Mesenchymal stem cell (in vitro differentiated cells and primary cell): Measurements from ENCODE around the gene PHKB.

Experiments used
- DNase-seq: peaks from one replicate; pipeline ENCODE4 v3.0.0-alpha.2; 2013
- H2AFZ ChIP-seq: one replicate; pipeline ENCODE4 v1.6.1; 2013; ENCODE audit warnings: low read depth, mild to moderate bottlenecking, control low read depth, inconsistent platforms, low read length, moderate library complexity
- H2AK5ac ChIP-seq: 2 replicates; pipeline ENCODE4 v1.6.1; 2013; ENCODE audit warnings: low read length, moderate library complexity, mild to moderate bottlenecking, inconsistent platforms; ENCODE audit not compliant: severe bottlenecking
- H2BK120ac ChIP-seq: one replicate; pipeline ENCODE4 v1.6.1; 2013; ENCODE audit warnings: low read depth, mild to moderate bottlenecking, inconsistent platforms, low read length, moderate library complexity
- H2BK12ac ChIP-seq, 2 experiments: one replicate each; pipeline ENCODE4 v1.6.1; 2013; ENCODE audit warnings: inconsistent platforms in 2 of 2, low read length in 2 of 2, mild to moderate bottlenecking in 2 of 2, moderate library complexity in 2 of 2, control low read depth in 1 of 2
- H2BK15ac ChIP-seq: one replicate; pipeline ENCODE4 v1.6.1; 2013; ENCODE audit warnings: mild to moderate bottlenecking, low read depth, inconsistent platforms; ENCODE audit not compliant: poor library complexity, severe bottlenecking
- H2BK5ac ChIP-seq: 2 replicates; pipeline ENCODE4 v1.6.1; 2013; ENCODE audit warnings: low read depth, mild to moderate bottlenecking, low read length, control low read depth, inconsistent platforms; ENCODE audit not compliant: poor library complexity, severe bottlenecking
- H3K14ac ChIP-seq, 2 experiments: one replicate each; pipeline ENCODE4 v1.6.1; 2013; ENCODE audit warnings: inconsistent platforms in 2 of 2, low read length in 2 of 2, control low read depth in 1 of 2, mild to moderate bottlenecking in 1 of 2, moderate library complexity in 1 of 2
- H3K18ac ChIP-seq, 2 experiments: one replicate each; pipeline ENCODE4 v1.6.1; 2013; ENCODE audit warnings: inconsistent platforms in 2 of 2, low read length in 2 of 2, control low read depth in 1 of 2, low read depth in 1 of 2, mild to moderate bottlenecking in 1 of 2
- H3K23ac ChIP-seq, 2 experiments: one replicate each; pipeline ENCODE4 v1.6.1; 2013; ENCODE audit warnings: inconsistent platforms in 2 of 2, low read length in 2 of 2, mild to moderate bottlenecking in 2 of 2, moderate library complexity in 2 of 2, control low read depth in 1 of 2
- H3K27ac ChIP-seq: 2 replicates; pipeline ENCODE4 v1.5.1; 2013; ENCODE audit warnings: mild to moderate bottlenecking, moderate library complexity, low read length, control low read depth, inconsistent platforms; ENCODE audit not compliant: poor library complexity, severe bottlenecking
- H3K27me3 ChIP-seq, 2 experiments: 2 replicates each; pipeline versions ENCODE4 v1.6.1 to v1.7.0; 2013; ENCODE audit warnings: low read length in 2 of 2, mild to moderate bottlenecking in 2 of 2, moderate library complexity in 2 of 2, control low read depth in 1 of 2, inconsistent platforms in 1 of 2; ENCODE audit not compliant: control insufficient read depth in 1 of 2, insufficient read depth in 1 of 2
- H3K36me3 ChIP-seq, 2 experiments: 2 replicates each; pipeline versions ENCODE4 v1.6.1 to v1.7.0; 2013; ENCODE audit warnings: low read length in 2 of 2, control low read depth in 1 of 2, inconsistent platforms in 1 of 2, low read depth in 1 of 2, mild to moderate bottlenecking in 1 of 2; ENCODE audit not compliant: insufficient read depth in 2 of 2, control insufficient read depth in 1 of 2
- H3K4ac ChIP-seq, 2 experiments: one replicate each; pipeline ENCODE4 v1.6.1; 2013; ENCODE audit warnings: inconsistent platforms in 2 of 2, low read length in 2 of 2, mild to moderate bottlenecking in 2 of 2, moderate library complexity in 2 of 2, control low read depth in 1 of 2, low read depth in 1 of 2
- H3K4me1 ChIP-seq: 2 replicates; pipeline ENCODE4 v1.6.1; 2013; ENCODE audit warnings: low read depth, low read length, control low read depth; ENCODE audit not compliant: control insufficient read depth, insufficient read depth
- H3K4me2 ChIP-seq: 2 replicates; pipeline ENCODE4 v1.6.1; 2013; ENCODE audit warnings: low read length, mild to moderate bottlenecking, inconsistent platforms; ENCODE audit not compliant: poor library complexity, severe bottlenecking
- H3K4me3 ChIP-seq, 2 experiments: 2 replicates each; pipeline versions ENCODE4 v1.5.1 to v1.7.0; 2013; ENCODE audit warnings: low read length in 2 of 2, mild to moderate bottlenecking in 2 of 2, control low read depth in 1 of 2, low read depth in 1 of 2; ENCODE audit not compliant: insufficient read depth in 1 of 2
- H3K79me1 ChIP-seq: replicated peaks from 2 replicates; pipeline ENCODE4 v1.6.1; 2013; ENCODE audit warnings: mild to moderate bottlenecking, control low read depth, low read length, inconsistent platforms; ENCODE audit not compliant: poor library complexity, severe bottlenecking
- H3K9ac ChIP-seq: 2 replicates; pipeline ENCODE4 v1.7.0; 2013; ENCODE audit warnings: mild to moderate bottlenecking, low read length, moderate library complexity
- H3K9me3 ChIP-seq: 2 replicates; pipeline ENCODE4 v1.7.0; 2013; ENCODE audit warnings: mild to moderate bottlenecking, low read length; ENCODE audit not compliant: control insufficient read depth
- H4K8ac ChIP-seq: one replicate; pipeline ENCODE4 v1.6.1; 2013; ENCODE audit warnings: inconsistent platforms, mild to moderate bottlenecking, low read length, moderate library complexity
- H4K91ac ChIP-seq: one replicate; pipeline ENCODE4 v1.6.1; 2013; ENCODE audit warnings: mild to moderate bottlenecking, low read length, inconsistent platforms
- WGBS: methylation state at CpG from one replicate; pipeline ENCODE4 v1.1.7; 2013; ENCODE audit warnings: mixed read lengths; 5-methylcytosine and 5-hydroxymethylcytosine counted together

Gene PHKB

GRCh38 chr16:47488051-47488450, 26.9 kb downstream of the PHKB start:
- no peak overlapping the region for H3K4me3 ChIP-seq
- no peaks in the 10 kb centered on the region for H3K4me1 ChIP-seq
- H3K9ac ChIP-seq, result no peak overlapping the region
- peaks cover 0 to 6% of the 10 kb centered on the region in 2 experiments for H3K36me3 ChIP-seq
- H4K91ac ChIP-seq, result no peak overlapping the region
- no peak overlapping the region for H3K18ac ChIP-seq
- no peak overlapping the region for H3K4ac ChIP-seq
- no peak overlapping the region for H2BK15ac ChIP-seq
- no peak overlapping the region for H3K4me2 ChIP-seq
- no peak overlapping the region for H2BK5ac ChIP-seq
- no peak overlapping the region for H2BK12ac ChIP-seq
- no peak overlapping the region for H3K27ac ChIP-seq
- no peak overlapping the region for H2AK5ac ChIP-seq
- WGBS, result 98% methylated on average over 3 of the region's 3 CpGs
- no peak overlapping the region for H3K23ac ChIP-seq
- no peak overlapping the region for H2BK120ac ChIP-seq
- DNase-seq, result no peak
- no peak overlapping the region for H4K8ac ChIP-seq
- H2AFZ ChIP-seq, result no peak overlapping the region
- H3K14ac ChIP-seq, result no peak overlapping the region
- H3K79me1 ChIP-seq, result peaks cover 20% of the 10 kb centered on the region
- H3K27me3 ChIP-seq, result no peaks in the 10 kb centered on the region
- peaks cover 40% of the 10 kb centered on the region for H3K9me3 ChIP-seq

GRCh38 chr16:47490471-47490870, 29.3 kb downstream of the PHKB start:
- H3K79me1 ChIP-seq, result peaks cover 21% of the 10 kb centered on the region
- H2BK5ac ChIP-seq, result no peak overlapping the region
- H2AK5ac ChIP-seq, result no peak overlapping the region
- H2BK120ac ChIP-seq, result no peak overlapping the region
- no peak overlapping the region for H4K8ac ChIP-seq
- no peak overlapping the region for H3K23ac ChIP-seq
- peak overlapping the region in 1 of 2 experiments; percentile 13 for H3K4me3 ChIP-seq
- H3K9ac ChIP-seq, result no peak overlapping the region
- H3K27ac ChIP-seq, result no peak overlapping the region
- no peaks in the 10 kb centered on the region for H3K27me3 ChIP-seq
- H3K14ac ChIP-seq, result no peak overlapping the region
- no peak overlapping the region for H4K91ac ChIP-seq
- H2BK15ac ChIP-seq, result no peak overlapping the region
- H3K36me3 ChIP-seq, result peaks cover 0 to 6% of the 10 kb centered on the region in 2 experiments
- H2BK12ac ChIP-seq, result no peak overlapping the region
- DNase-seq, result no peak
- no peaks in the 10 kb centered on the region for H3K4me1 ChIP-seq
- no peak overlapping the region for H3K4ac ChIP-seq
- no peak overlapping the region for H2AFZ ChIP-seq
- no peak overlapping the region for H3K4me2 ChIP-seq
- peaks cover 40% of the 10 kb centered on the region for H3K9me3 ChIP-seq
- H3K18ac ChIP-seq, result no peak overlapping the region

- Histone ChIP-seq H3K4me3 (no peak overlapping the region), H2AK5ac (no peak overlapping the region), H3K27ac (no peak overlapping the region), H3K9ac (no peak overlapping the region), H4K91ac (no peak overlapping the region), H3K79me1 (peaks cover 23% of the 10 kb centered on the region), H3K18ac (no peak overlapping the region), H3K14ac (no peak overlapping the region), H2BK15ac (no peak overlapping the region), H3K4me1 (no peaks in the 10 kb centered on the region), H3K9me3 (peaks cover 40% of the 10 kb centered on the region), H4K8ac (no peak overlapping the region), H3K23ac (no peak overlapping the region), H2AFZ (no peak overlapping the region), H3K27me3 (no peaks in the 10 kb centered on the region), H2BK5ac (no peak overlapping the region), H2BK120ac (no peak overlapping the region), H3K36me3 (peaks cover 0 to 6% of the 10 kb centered on the region in 2 experiments), H2BK12ac (no peak overlapping the region), H3K4ac (no peak overlapping the region), H3K4me2 (no peak overlapping the region)
- no peak for DNase-seq
- WGBS, result 23% methylated on average over 1 of the region's 1 CpG
These were observed 30.9 kb downstream of the PHKB start for GRCh38 chr16:47492036-47492427.

- WGBS, result 80% methylated on average over 7 of the region's 10 CpGs
- DNase-seq, result peak; percentile 73
- peaks cover 21% of the 10 kb centered on the region for H3K79me1 ChIP-seq
These were observed 31.6 kb downstream of the PHKB start for GRCh38 chr16:47492428-47493377.

More at GRCh38 chr16:47492428-47493377, 31.6 kb downstream of the PHKB start:
- H3K4ac ChIP-seq, result peak overlapping the region; percentile 55 to 62
- H2AK5ac ChIP-seq, result no peak overlapping the region
- no peak overlapping the region for H2BK15ac ChIP-seq
- no peak overlapping the region for H3K4me2 ChIP-seq
- no peak overlapping the region for H3K14ac ChIP-seq
- no peak overlapping the region for H2BK5ac ChIP-seq
- no peaks in the 10 kb centered on the region for H3K27me3 ChIP-seq
- no peak overlapping the region for H3K9ac ChIP-seq
- H4K91ac ChIP-seq, result peak overlapping the region; percentile 23
- H3K9me3 ChIP-seq, result peaks cover 36% of the 10 kb centered on the region
- H3K18ac ChIP-seq, result peak overlapping the region; percentile 25 to 44
- H3K4me1 ChIP-seq, result no peaks in the 10 kb centered on the region
- H4K8ac ChIP-seq, result peak overlapping the region; percentile 47
- H3K27ac ChIP-seq, result no peak overlapping the region
- H2BK12ac ChIP-seq, result peak overlapping the region; percentile 14 to 19
- no peak overlapping the region for H2BK120ac ChIP-seq
- no peak overlapping the region for H2AFZ ChIP-seq
- H3K23ac ChIP-seq, result no peak overlapping the region
- peaks cover 5 to 6% of the 10 kb centered on the region in 2 experiments for H3K36me3 ChIP-seq
- peak overlapping the region in 1 of 2 experiments; percentile 9 for H3K4me3 ChIP-seq
